ENCODE measurements around the gene SEC16A. TPM values are rescaled to one million over a fixed set of nuclear protein-coding genes. Genes with fewer than 3 reads are reported as not detected.

Gene SEC16A
- total RNA-seq, 1 donor from 2014 or later: 66.5 TPM

DNA sequence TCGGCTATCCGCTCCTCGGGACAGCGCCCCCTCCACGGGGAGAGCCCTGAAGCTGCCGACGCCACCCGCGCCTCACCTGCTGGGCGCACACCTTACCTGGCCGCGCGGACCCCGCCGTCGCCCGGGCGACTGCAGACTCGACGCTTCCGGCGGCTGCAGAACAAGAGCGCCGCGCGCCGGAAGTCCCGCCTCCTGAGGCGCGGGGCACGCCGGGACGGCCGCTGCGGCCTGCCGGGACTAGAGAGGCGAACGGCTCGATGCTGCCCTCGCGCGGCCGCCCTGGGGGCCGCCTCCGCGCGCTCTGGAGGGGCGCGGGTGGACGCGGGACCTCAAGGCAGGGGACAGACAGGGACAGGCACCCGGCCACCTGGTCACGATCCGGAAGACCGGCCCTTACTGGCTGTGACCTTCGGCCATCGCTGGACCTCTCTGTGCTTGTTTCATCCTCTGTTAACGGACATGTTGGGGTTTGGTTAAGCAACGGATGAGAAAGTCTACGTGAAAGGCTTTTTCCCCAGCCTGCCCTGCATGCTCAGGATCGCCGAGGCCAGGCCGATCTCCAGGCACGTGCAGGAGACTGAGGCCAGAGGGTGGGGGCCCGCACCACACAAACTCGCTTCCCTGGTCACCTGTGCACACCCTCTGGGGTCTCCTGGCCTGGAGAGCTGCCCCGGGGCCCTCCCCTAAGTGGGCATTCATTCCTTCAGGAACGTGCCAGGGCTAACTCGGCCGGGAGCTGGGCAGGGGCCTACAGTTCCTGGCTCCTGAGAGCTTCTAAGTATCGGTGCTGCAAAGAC lies 82.6 kb downstream of the SEC16A start, which contains the start of gene SNAPC4:
Gene SNAPC4, minus strand, starts transcription at position 133 of the 797 bp plus-strand sequence. CDS start 1,742 bp downstream, outside the sequence.
- ATAC-seq: peak; percentile 96
- Histone ChIP-seq H3K27ac (peak within 1 kb of the TSS; percentile 74), H3K4me3 (peak within 1 kb of the TSS; percentile 99), H3K9me3 (no peaks in the 10 kb centered on the region), H3K4me1 (peaks cover 20% of the 10 kb centered on the region), H3K27me3 (ENCODE audit: low read depth) (no peaks in the 10 kb centered on the region), H3K36me3 (peaks cover 49% of the 10 kb centered on the region)
- TF ChIP-seq, protein P1, sequence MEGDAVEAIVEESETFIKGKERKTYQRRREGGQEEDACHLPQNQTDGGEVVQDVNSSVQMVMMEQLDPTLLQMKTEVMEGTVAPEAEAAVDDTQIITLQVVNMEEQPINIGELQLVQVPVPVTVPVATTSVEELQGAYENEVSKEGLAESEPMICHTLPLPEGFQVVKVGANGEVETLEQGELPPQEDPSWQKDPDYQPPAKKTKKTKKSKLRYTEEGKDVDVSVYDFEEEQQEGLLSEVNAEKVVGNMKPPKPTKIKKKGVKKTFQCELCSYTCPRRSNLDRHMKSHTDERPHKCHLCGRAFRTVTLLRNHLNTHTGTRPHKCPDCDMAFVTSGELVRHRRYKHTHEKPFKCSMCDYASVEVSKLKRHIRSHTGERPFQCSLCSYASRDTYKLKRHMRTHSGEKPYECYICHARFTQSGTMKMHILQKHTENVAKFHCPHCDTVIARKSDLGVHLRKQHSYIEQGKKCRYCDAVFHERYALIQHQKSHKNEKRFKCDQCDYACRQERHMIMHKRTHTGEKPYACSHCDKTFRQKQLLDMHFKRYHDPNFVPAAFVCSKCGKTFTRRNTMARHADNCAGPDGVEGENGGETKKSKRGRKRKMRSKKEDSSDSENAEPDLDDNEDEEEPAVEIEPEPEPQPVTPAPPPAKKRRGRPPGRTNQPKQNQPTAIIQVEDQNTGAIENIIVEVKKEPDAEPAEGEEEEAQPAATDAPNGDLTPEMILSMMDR (IDR thresholded peaks at IDR 0.05): peak; percentile 93
- DNase-seq: peak; percentile 90
- intact Hi-C loops (cut with DNase I): no loop called here

DNA sequence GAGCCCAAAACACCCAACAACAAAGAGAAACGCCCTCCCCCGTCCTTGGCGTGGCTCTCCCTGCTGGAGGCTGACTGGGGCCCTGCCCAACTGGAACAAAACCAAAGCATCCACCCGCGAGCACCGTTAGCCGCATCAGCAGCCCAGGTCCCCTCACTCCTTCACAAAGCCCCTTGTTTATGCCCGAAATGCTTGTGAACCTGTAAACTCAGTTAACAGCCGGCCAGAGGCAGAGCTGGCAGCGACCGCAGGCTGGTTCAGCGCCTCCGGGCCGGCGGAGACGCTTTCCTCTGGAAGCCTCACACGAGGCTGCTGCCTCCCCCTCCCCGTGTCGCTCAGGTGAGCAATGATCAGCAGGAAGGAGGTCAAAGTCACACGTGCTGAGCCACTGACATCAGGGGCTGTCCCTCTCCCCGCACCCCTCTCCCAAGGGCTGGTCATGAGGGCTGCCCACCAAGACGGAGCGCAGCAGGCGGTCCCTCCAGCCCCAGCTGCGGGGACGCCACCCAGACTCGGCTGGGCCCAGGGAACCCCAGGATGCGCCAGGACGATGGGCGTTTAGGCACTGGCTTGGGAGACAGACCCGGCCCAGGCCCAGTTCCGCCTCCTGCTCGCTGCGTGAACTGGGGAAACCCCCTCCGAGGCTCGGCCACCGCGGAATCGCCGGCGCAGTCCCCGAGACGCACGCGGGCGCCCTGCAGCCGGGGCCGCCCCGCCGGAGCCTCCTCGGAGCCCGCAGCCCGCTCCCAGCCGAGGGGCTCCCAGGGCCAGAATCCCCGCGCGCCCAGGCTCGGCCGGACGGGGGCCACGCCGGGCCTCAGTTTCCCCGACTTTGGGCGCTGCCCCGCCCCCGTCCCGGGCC lies 83.4 kb downstream of the SEC16A start:
- peak overlapping the region; percentile 99 for H3K4me3 ChIP-seq
- intact Hi-C loops (cut with DNase I): no loop called here
- peaks cover 49% of the 10 kb centered on the region for H3K36me3 ChIP-seq
- no peak for DNase-seq
- ATAC-seq: peak; percentile 12 to 53
- no peaks in the 10 kb centered on the region for H3K27me3 ChIP-seq (ENCODE audit: low read depth)
- peaks cover 20% of the 10 kb centered on the region for H3K4me1 ChIP-seq
- TF ChIP-seq, protein P1 (IDR thresholded peaks at IDR 0.05): no peak
- H3K9me3 ChIP-seq: no peaks in the 10 kb centered on the region
- H3K27ac ChIP-seq: peak overlapping the region; percentile 74

GRCh38 chr9:136398286-136398685 lies 84.6 kb downstream of the SEC16A start:
- TF ChIP-seq, protein P1 (IDR thresholded peaks at IDR 0.05): no peak
- Histone ChIP-seq H3K27me3 (ENCODE audit: low read depth) (no peaks in the 10 kb centered on the region), H3K9me3 (no peaks in the 10 kb centered on the region), H3K36me3 (peaks cover 50% of the 10 kb centered on the region), H3K4me1 (peaks cover 20% of the 10 kb centered on the region), H3K27ac (no peak overlapping the region), H3K4me3 (no peak overlapping the region)
- intact Hi-C loops (cut with DNase I): no loop called here
- ATAC-seq (no peak), DNase-seq (no peak)

GRCh38 chr9:136397643-136398042 lies 85.2 kb downstream of the SEC16A start:
- no peak for ATAC-seq
- no peak overlapping the region for H3K4me3 ChIP-seq
- no peaks in the 10 kb centered on the region for H3K27me3 ChIP-seq (ENCODE audit: low read depth)
- peaks cover 56% of the 10 kb centered on the region for H3K36me3 ChIP-seq
- H3K9me3 ChIP-seq: no peaks in the 10 kb centered on the region
- intact Hi-C loops (cut with DNase I): no loop called here
- H3K27ac ChIP-seq: no peak overlapping the region
- TF ChIP-seq, protein P1 (IDR thresholded peaks at IDR 0.05): no peak
- DNase-seq: no peak
- H3K4me1 ChIP-seq: peaks cover 20% of the 10 kb centered on the region

DNA sequence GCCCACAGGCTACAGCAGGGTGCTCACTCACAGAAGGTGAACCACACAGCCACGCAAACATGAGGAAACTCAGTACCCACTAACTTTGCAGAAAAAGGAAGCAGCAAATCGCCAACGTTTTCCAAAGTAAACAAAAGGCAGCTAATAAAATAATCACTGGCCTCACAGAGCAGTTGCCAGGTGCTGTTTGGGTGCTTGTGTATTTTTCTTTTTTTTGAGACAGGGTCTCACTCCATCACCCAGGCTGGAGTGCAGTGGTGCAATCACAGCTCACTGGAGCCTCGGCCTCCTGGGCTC lies 86.7 kb downstream of the SEC16A start:
- ATAC-seq (no peak), DNase-seq (no peak)
- Histone ChIP-seq H3K27me3 (ENCODE audit: low read depth) (no peaks in the 10 kb centered on the region), H3K4me3 (no peak overlapping the region), H3K36me3 (peaks cover 71% of the 10 kb centered on the region), H3K9me3 (no peaks in the 10 kb centered on the region), H3K27ac (no peak overlapping the region), H3K4me1 (peaks cover 20% of the 10 kb centered on the region)
- intact Hi-C loops (cut with DNase I): no loop called here
- TF ChIP-seq, protein P1 (IDR thresholded peaks at IDR 0.05): no peak
